ENCODE results near the gene PYGM. TPM values are rescaled to one million over a fixed set of nuclear protein-coding genes. Genes with fewer than 3 reads are reported as not detected.
A peak's percentile ranks its signal among the peaks of the same experiment; 100 is the strongest.

PYGM gene
- total RNA-seq, 1 donor from 2014 or later = 4.8 TPM

DNA sequence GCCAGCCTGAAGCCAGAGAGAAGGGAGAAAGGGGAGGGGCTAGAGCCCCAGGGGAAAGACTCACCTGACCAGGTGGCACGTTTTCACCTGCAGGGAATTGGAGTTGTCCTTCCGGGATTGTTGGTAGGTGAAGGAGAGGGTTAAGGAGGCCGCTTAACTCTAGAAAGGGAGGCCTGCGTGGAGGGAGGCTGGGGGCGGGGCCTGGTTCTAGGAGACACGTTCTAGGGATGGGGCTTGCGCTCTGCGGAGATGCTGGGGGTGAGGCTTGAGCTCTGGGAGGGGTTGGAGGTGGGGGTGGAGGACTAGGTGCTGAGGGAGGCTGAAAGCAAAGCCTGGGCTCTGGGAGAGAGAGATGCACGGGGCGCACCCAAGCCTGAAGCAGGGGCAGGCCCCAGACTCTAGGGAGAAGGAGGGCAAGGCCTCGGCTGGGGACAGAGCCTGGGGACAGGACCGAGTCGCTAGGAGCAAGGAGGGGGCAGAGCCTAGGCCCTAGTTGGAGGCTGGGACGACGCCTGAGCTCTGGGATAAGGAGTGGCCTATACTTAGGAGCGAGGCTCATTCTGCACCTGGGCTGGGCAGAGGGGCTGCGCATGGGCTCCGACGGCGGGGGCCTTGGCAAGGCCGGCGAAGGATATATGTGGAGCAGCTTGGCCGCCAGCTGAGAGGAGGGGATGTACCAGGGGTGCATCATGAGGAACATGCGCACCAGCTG is 18.2 kb downstream of the PYGM start:
- ChIA-PET POLR2A (interaction anchor here (1.0 to 10.2 kb wide), 8 partner anchors 8 to 109 kb away, joined by 3 to 197 read pairs (median 42); partner anchors contain the start of genes MAP4K2, PYGM and SF1), CTCF (interaction anchor here (0.7 to 5.8 kb wide), 11 partner anchors 22 to 387 kb away, joined by 3 to 49 read pairs (median 5); partner anchors contain the start of gene CDC42BPG)
- no peak for ATAC-seq (ENCODE audit: low read depth)
- intact Hi-C loops (cut with micrococcal nuclease) = loop anchor here (1.0 to 5.0 kb wide), 5 partner anchors 109 to 424 kb away; partner anchors contain the start of genes PRDX5 and TRMT112
- peak overlapping the region; percentile 79 for H3K4me3 Mint-ChIP-seq
- no peaks in the 10 kb centered on the region for H3K27me3 Mint-ChIP-seq
- H3K9me3 Mint-ChIP-seq = no peaks in the 10 kb centered on the region
- peaks cover 51% of the 10 kb centered on the region for H3K36me3 Mint-ChIP-seq (ENCODE audit: low read depth)
- H3K4me1 Mint-ChIP-seq = peaks cover 37% of the 10 kb centered on the region
- H3K27ac Mint-ChIP-seq = peak overlapping the region; percentile 69
- TF ChIP-seq, protein P1, sequence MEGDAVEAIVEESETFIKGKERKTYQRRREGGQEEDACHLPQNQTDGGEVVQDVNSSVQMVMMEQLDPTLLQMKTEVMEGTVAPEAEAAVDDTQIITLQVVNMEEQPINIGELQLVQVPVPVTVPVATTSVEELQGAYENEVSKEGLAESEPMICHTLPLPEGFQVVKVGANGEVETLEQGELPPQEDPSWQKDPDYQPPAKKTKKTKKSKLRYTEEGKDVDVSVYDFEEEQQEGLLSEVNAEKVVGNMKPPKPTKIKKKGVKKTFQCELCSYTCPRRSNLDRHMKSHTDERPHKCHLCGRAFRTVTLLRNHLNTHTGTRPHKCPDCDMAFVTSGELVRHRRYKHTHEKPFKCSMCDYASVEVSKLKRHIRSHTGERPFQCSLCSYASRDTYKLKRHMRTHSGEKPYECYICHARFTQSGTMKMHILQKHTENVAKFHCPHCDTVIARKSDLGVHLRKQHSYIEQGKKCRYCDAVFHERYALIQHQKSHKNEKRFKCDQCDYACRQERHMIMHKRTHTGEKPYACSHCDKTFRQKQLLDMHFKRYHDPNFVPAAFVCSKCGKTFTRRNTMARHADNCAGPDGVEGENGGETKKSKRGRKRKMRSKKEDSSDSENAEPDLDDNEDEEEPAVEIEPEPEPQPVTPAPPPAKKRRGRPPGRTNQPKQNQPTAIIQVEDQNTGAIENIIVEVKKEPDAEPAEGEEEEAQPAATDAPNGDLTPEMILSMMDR (IDR thresholded peaks at IDR 0.05) = no peak
- no peak for DNase-seq

DNA sequence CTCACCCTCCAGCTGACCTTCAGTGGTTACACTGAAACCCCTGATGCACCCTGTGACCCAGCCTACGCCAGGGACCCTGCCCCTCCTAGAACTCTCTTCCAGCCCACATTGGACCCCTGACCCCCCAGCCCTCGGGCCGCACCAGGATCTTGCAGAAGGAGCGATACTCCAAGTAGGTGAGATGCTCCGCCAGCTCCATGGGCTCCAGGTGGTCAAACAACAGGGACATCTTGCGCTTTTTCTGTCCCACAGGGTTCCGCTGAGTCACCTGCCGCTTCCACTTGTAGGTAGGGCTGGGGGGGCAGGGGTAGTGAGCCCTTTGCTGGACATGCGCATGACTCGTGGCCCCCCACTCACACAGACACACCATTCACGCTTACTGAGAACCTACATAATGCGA is 19.9 kb downstream of the PYGM start:
- DNase-seq (no peak), ATAC-seq (ENCODE audit: low read depth) (no peak)
- Mint-ChIP-seq H3K4me3 (no peak overlapping the region), H3K9me3 (no peaks in the 10 kb centered on the region), H3K27ac (peak overlapping the region; percentile 24), H3K36me3 (ENCODE audit: low read depth) (peaks cover 67% of the 10 kb centered on the region), H3K4me1 (peaks cover 35% of the 10 kb centered on the region), H3K27me3 (no peaks in the 10 kb centered on the region)
- CTCF ChIA-PET = interaction anchor here (5.8 kb wide), 1 partner anchor 51 kb away, joined by 49 read pairs; no protein-coding TSS in a partner anchor
- intact Hi-C loops (cut with micrococcal nuclease) = loop anchor here (5.0 kb wide), 1 partner anchor 423 kb away; the partner anchor contains the start of genes PRDX5 and TRMT112
- TF ChIP-seq, protein P1 (IDR thresholded peaks at IDR 0.05) = no peak
- POLR2A ChIA-PET = interaction anchor here (0.5 to 1.4 kb wide), 5 partner anchors 10 to 111 kb away, joined by 3 to 5 read pairs (median 4); partner anchors contain the start of gene SF1

DNA sequence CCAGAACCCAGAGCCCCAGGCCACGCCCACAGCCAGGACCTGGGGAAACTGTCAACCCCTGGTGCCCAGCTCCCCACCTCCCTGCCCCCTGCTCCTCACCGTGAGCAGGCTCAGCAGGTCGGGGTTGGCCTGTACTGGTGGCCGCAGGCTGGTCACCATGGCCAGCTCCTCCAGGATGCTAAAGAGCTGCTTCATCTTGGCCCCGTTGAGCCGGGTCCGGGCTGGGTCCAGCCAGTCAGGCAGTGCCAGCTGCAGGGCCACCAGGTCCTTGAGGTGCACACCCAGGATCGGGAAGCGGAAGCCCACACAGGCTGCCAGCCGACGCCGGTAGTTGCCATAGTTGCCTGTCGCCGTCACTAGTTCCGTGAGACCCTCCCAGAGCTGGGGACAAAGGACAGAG is 23.1 kb downstream of the PYGM start:
- TF ChIP-seq, protein P1 (IDR thresholded peaks at IDR 0.05) = no peak
- no peaks in the 10 kb centered on the region for H3K9me3 Mint-ChIP-seq
- ATAC-seq (ENCODE audit: low read depth) (no peak), DNase-seq (no peak)
- POLR2A ChIA-PET = interaction anchor here (0.6 to 3.0 kb wide), 3 partner anchors 8 to 398 kb away, joined by 3 to 10 read pairs (median 6); no protein-coding TSS in a partner anchor
- peaks cover 83% of the 10 kb centered on the region for H3K36me3 Mint-ChIP-seq (ENCODE audit: low read depth)
- CTCF ChIA-PET = interaction anchor here (1.0 kb wide), 1 partner anchor 48 kb away, joined by 5 read pairs; no protein-coding TSS in a partner anchor
- peak overlapping the region; percentile 72 for H3K27ac Mint-ChIP-seq
- H3K27me3 Mint-ChIP-seq = no peaks in the 10 kb centered on the region
- peaks cover 32% of the 10 kb centered on the region for H3K4me1 Mint-ChIP-seq
- intact Hi-C loops (cut with micrococcal nuclease) = no loop called here
- no peak overlapping the region for H3K4me3 Mint-ChIP-seq

DNA sequence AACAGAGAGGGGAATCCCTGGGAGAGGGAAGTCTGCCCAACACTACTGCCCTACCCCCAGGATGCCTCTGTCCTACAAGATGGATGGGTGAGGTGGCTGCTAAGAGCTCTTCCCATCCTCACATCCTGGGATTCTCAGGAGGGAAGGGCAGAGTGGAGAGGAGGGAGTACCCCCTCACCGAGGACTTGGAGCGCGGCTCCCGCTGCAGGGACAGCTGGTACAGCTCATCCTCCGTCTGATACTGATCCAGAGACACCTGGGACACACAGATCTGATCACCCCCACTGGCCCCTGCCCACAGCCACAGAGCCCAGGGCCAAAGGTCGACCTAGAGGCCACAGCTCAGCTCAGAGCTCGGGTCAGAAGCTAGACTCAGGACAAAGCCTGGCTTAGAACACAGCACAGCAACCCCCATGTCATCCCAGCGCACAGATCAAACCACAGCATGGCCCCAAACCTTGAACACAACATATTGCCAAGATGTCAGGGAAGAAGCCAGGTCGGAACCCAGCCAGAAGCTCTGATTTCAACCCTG is 24.0 kb downstream of the PYGM start:
- DNase-seq (no peak), ATAC-seq (ENCODE audit: low read depth) (no peak)
- no peaks in the 10 kb centered on the region for H3K27me3 Mint-ChIP-seq
- no peak overlapping the region for H3K4me3 Mint-ChIP-seq
- TF ChIP-seq, protein P1 (IDR thresholded peaks at IDR 0.05) = no peak
- CTCF ChIA-PET = interaction anchor here (1.0 kb wide), 1 partner anchor 47 kb away, joined by 5 read pairs; no protein-coding TSS in a partner anchor
- peaks cover 82% of the 10 kb centered on the region for H3K36me3 Mint-ChIP-seq (ENCODE audit: low read depth)
- intact Hi-C loops (cut with micrococcal nuclease) = no loop called here
- peaks cover 25% of the 10 kb centered on the region for H3K4me1 Mint-ChIP-seq
- H3K9me3 Mint-ChIP-seq = no peaks in the 10 kb centered on the region
- POLR2A ChIA-PET = interaction anchor here (1.0 to 3.0 kb wide), 2 partner anchors 9 to 399 kb away, joined by 3 to 10 read pairs; no protein-coding TSS in a partner anchor
- H3K27ac Mint-ChIP-seq = peak overlapping the region; percentile 72

All from activated B cell treated with CpG ODN at 0.5 μM for 24 hours (primary cell).